Adrenal gland (tissue), 5 donors: ENCODE results near the gene FST.

Source experiments
- POLR2A ChIP-seq, 2 donors: fragments of 450-650 bp; IDR thresholded peaks; one replicate each; pipeline ENCODE4 v1.6.1; 2017; ENCODE audit warnings: antibody characterized with exemption in 2 of 2, mild to moderate bottlenecking in 2 of 2, moderate library complexity in 1 of 2
- TF ChIP-seq, protein P1 (sequence below), 6 experiments: fragments of 450-650 bp in 4 of 6; fragments of 200-600 bp in 2 of 6; sonication (generic) in 1 of 6; IDR thresholded peaks; 1 replicate in 5 of 6; 2 replicates in 1 of 6; pipeline versions ENCODE4 v1.5.1 to v1.8.0; 2016 to 2021; ENCODE audit warnings: antibody characterized with exemption in 6 of 6, mild to moderate bottlenecking in 2 of 6, moderate library complexity in 1 of 6
- donor health status: DM: no; HTN: no; CAD: no.

DNA sequence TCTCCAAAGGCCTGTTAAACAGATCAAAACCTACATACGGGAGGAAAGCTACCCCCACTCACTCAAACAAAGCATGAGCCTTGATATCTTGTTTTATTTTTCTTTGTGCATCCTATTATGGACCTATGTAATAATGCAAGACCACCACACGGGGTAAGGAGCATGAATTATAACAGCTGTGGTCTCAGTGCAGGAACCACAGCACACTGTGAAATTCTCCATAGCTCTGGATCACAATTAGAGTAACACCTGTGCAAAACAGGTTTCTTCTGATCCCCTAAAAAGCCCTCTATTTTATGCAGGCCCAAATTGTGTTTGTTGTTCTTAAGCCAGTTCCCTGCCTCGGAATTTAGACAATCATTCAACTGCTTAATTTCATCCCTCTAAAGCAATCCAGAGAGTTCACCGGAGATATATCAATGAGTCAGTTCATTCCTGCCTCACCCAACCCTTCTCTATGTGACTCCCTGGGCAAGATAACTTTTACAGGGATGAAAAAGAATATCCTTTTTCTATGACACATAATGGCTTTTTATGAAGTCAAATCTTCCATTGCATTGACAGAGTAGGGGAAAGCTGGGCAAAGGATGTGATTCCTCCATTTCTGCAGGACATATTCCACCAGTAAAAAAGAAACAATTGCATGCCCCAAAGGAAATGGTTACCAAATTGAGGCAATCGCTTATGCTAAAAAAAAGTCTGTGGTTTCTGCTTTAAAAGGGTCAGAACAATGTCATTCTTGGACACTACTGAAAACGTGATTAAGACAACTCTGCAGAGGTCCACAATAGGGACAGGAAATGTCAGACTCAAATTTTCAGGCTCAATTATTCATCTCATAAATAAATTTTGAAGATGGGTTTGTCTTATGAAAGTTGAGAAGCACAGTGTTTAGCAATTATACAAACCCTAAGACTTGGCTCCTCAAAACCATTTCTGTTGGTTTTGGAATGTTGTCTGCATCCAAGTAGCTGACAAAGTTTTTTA, 41.6 kb upstream of the FST start:
- TF ChIP-seq, protein P1, sequence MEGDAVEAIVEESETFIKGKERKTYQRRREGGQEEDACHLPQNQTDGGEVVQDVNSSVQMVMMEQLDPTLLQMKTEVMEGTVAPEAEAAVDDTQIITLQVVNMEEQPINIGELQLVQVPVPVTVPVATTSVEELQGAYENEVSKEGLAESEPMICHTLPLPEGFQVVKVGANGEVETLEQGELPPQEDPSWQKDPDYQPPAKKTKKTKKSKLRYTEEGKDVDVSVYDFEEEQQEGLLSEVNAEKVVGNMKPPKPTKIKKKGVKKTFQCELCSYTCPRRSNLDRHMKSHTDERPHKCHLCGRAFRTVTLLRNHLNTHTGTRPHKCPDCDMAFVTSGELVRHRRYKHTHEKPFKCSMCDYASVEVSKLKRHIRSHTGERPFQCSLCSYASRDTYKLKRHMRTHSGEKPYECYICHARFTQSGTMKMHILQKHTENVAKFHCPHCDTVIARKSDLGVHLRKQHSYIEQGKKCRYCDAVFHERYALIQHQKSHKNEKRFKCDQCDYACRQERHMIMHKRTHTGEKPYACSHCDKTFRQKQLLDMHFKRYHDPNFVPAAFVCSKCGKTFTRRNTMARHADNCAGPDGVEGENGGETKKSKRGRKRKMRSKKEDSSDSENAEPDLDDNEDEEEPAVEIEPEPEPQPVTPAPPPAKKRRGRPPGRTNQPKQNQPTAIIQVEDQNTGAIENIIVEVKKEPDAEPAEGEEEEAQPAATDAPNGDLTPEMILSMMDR (IDR thresholded peaks at IDR 0.05), result no peak
- TF ChIP-seq POLR2A (IDR thresholded peaks at IDR 0.05), result no peak
